Spleen (tissue), 11 donors: ENCODE measurements around the gene LUC7L. TPM values are rescaled to one million over a fixed set of nuclear protein-coding genes. Genes with fewer than 3 reads are reported as not detected.
"Not testable (repeated sequence)": the region's sequence is repeated elsewhere in the genome, so short reads cannot be mapped to it uniquely, and the experiment has no call there.

Experiments used
- DNase-seq: peaks from one replicate; pipeline ENCODE4 v3.0.0-alpha.2; 2020
- H3K27ac ChIP-seq, 8 donors: fragments of 200-600 bp; sonication (generic) in 7 of 8; 1 replicate in 4 of 8; 2 replicates in 4 of 8; pipeline versions ENCODE4 v1.5.0 to v1.8.0; 2016 to 2021; ENCODE audit warnings: inconsistent platforms in 4 of 8, mild to moderate bottlenecking in 4 of 8, moderate library complexity in 1 of 8
- H3K27me3 ChIP-seq, 7 donors: fragments of 200-600 bp; sonication (generic) in 6 of 7; replicated peaks in 1 of 7; 1 replicate in 4 of 7; 2 replicates in 3 of 7; pipeline versions ENCODE4 v1.5.0 to v1.8.0; 2016 to 2021; ENCODE audit warnings: inconsistent platforms in 3 of 7, mild to moderate bottlenecking in 1 of 7
- H3K36me3 ChIP-seq, 6 donors: fragments of 200-600 bp; sonication (generic) in 5 of 6; 1 replicate in 4 of 6; 2 replicates in 2 of 6; pipeline versions ENCODE4 v1.5.0 to v1.8.0; 2016 to 2021; ENCODE audit warnings: inconsistent platforms in 2 of 6
- H3K4me1 ChIP-seq, 6 donors: fragments of 200-600 bp; sonication (generic) in 5 of 6; 1 replicate in 3 of 6; 2 replicates in 3 of 6; pipeline versions ENCODE4 v1.5.0 to v1.8.0; 2016 to 2021; ENCODE audit warnings: inconsistent platforms in 3 of 6
- H3K4me3 ChIP-seq, 8 donors: fragments of 200-600 bp; sonication (generic) in 7 of 8; 1 replicate in 4 of 8; 2 replicates in 4 of 8; pipeline versions ENCODE4 v1.5.0 to v1.8.0; 2016 to 2021; ENCODE audit warnings: inconsistent platforms in 4 of 8, mild to moderate bottlenecking in 4 of 8, moderate library complexity in 2 of 8
- H3K9me3 ChIP-seq, 8 donors: fragments of 200-600 bp; sonication (generic) in 7 of 8; 1 replicate in 4 of 8; 2 replicates in 4 of 8; pipeline versions ENCODE4 v1.5.0 to v1.8.0; 2016 to 2021; ENCODE audit warnings: inconsistent platforms in 4 of 8
- POLR2A ChIP-seq, 3 donors: fragments of 450-650 bp; IDR thresholded peaks; one replicate each; pipeline ENCODE4 v1.5.1; 2017; ENCODE audit warnings: antibody characterized with exemption in 3 of 3, mild to moderate bottlenecking in 1 of 3
- POLR2AphosphoS5 ChIP-seq, 3 donors: sonication (generic); formaldehyde crosslinking; IDR thresholded peaks; one replicate each; pipeline ENCODE4 v1.5.1; 2017; ENCODE audit warnings: antibody characterized with exemption in 3 of 3
- WGBS, 5 donors: extraction: QIAGEN DNeasy Blood & Tissue Kit in 3 of 5; methylation state at CpG; one replicate each; pipeline versions ENCODE4 v1.1.5 to v1.1.7; 2013 to 2018; 5-methylcytosine and 5-hydroxymethylcytosine counted together
- intact Hi-C: fragments of 100-400 bp; cut with DNase I; formaldehyde crosslinking; loops from one replicate; pipeline ENCODE4 v1.15.0; 2023; ENCODE audit warnings: low total_unique reads
- polyA plus RNA-seq, 3 donors: library from polyadenylated mRNA; stranded (reverse); fragments of 200-250 nt; gene quantifications; one replicate each; pipeline ENCODE4 v1.2.1, GENCODE V29; 2013
- total RNA-seq, 7 donors: library from RNA; depleted of rRNA in 3 of 7; stranded (reverse); fragments of >200 nt in 3 of 7; fragmentation: NEBNext Ultra II Directional in 4 of 7; extraction: Animal tissue kit (Norgen Biotek cat#: 25700) in 4 of 7; gene quantifications; one replicate each; pipeline versions ENCODE4 v1.1.0 to v1.2.1, GENCODE V29; 2016 to 2021
- TF ChIP-seq, protein P1 (sequence below), 11 experiments: fragments of 200-600 bp in 7 of 11; fragments of 450-650 bp in 4 of 11; sonication (generic) in 4 of 11; IDR thresholded peaks in 8 of 11; conservative IDR thresholded peaks in 3 of 11; 1 replicate in 7 of 11; 2 replicates in 4 of 11; pipeline versions ENCODE4 v1.4.0 to v1.8.0; 2016 to 2021; ENCODE audit warnings: antibody characterized with exemption in 11 of 11, inconsistent platforms in 4 of 11, mild to moderate bottlenecking in 1 of 11
- donor health status: healthy with polysubstance abuse.
- donor health status: DM: no; HTN: no; CAD: no; lungs with moderate emphysema.
- donor health status: DM: no; HTN: no; CAD: no.
- donor health status: Bipolar disorder and iron deficiency.
- donor health status: healthy.
- donor health status: DM: no; HTN: no; CAD: no.
- donor health status: DM: yes; HTN: yes; CAD: no.

Gene LUC7L
- total and polyA plus RNA-seq, 10 donors = 76.7 to 318 (median 108) TPM

DNA sequence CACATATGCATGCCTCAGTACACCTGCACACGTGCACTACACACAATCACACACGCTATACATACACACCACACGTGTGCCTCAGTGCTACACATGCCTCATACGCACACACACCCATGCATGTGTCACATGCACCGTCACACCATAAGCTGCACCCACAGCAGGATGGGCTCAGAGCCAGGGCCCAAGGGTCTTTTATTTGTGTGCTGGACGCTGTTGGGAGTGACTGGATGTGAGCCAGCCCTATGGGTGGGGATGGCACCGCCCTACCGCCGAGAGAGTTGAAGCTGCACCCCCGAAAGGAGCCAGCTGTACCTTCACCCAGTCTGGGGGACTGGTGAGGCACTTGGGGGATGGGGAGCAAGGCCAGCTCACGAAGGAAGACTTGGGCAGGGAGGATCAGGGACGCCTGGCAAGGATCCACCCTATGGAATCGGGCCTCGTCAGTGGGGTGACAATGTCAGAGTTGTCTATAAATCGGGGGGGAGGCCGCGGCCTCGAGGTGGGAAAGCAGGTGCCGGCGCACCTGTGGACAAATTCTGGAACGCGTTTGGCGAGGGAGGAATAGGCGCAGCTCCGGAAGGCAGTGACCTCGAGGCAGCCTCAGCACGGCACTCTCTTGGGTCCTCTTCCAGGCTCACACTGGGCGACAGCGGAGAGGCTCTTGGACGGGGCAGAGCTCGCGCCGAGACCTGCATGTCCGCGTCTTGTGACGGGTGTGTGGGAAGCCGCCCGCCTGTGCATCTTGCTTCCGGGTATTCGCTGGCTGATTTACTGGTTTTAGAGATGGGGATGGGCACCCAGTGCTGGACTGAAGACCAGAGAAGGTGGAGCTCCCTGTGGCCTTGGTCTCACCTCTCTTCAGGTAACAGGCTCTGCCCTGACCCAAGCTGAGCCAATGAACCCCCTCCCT, 39.1 kb upstream of the LUC7L start:
- peaks cover 0 to 7% (median 0%) of the 10 kb centered on the region in 6 donors for H3K4me1 ChIP-seq
- H3K9me3 ChIP-seq = no peaks in the 10 kb centered on the region
- no peak overlapping the region for H3K27ac ChIP-seq
- H3K4me3 ChIP-seq = no peak overlapping the region
- H3K36me3 ChIP-seq = peaks cover 0 to 24% (median 17%) of the 10 kb centered on the region in 6 donors
- no peak for DNase-seq
- 78 to 83% (median 80%) methylated on average over 35 to 40 of the region's 40 CpGs for WGBS, 5 donors
- TF ChIP-seq POLR2A (IDR thresholded peaks at IDR 0.05) (no peak), POLR2AphosphoS5 (IDR thresholded peaks at IDR 0.05) (peak in 1 of 3 donors; percentile 9)
- TF ChIP-seq, protein P1, sequence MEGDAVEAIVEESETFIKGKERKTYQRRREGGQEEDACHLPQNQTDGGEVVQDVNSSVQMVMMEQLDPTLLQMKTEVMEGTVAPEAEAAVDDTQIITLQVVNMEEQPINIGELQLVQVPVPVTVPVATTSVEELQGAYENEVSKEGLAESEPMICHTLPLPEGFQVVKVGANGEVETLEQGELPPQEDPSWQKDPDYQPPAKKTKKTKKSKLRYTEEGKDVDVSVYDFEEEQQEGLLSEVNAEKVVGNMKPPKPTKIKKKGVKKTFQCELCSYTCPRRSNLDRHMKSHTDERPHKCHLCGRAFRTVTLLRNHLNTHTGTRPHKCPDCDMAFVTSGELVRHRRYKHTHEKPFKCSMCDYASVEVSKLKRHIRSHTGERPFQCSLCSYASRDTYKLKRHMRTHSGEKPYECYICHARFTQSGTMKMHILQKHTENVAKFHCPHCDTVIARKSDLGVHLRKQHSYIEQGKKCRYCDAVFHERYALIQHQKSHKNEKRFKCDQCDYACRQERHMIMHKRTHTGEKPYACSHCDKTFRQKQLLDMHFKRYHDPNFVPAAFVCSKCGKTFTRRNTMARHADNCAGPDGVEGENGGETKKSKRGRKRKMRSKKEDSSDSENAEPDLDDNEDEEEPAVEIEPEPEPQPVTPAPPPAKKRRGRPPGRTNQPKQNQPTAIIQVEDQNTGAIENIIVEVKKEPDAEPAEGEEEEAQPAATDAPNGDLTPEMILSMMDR (IDR thresholded peaks at IDR 0.05 in 8 of 11, conservative IDR thresholded peaks at IDR 0.05 in 3 of 11) = no peak
- H3K27me3 ChIP-seq = peaks cover 0 to 31% (median 3%) of the 10 kb centered on the region in 7 donors
- intact Hi-C loops = no loop called here

DNA sequence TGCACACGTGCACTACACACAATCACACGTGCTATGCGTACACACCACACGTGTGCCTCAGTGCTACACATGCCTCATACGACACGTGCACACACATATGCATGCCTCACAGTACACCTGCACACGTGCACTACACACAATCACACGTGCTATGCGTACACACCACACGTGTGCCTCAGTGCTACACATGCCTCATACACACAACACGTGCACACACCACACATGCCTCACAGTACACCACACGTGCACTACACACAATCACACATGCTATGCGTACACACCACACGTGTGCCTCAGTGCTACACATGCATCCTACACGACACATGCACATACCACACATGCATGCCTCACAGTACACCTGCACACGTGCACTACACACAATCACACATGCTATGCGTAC, 38.3 kb upstream of the LUC7L start:
- 87 to 92% (median 90%) methylated on average over 17 of the region's 17 CpGs for WGBS, 5 donors
- intact Hi-C loops, H3K4me1 ChIP-seq, H3K9me3 ChIP-seq, H3K4me3 ChIP-seq, DNase-seq, H3K27ac ChIP-seq: not testable (repeated sequence)
- H3K27me3 ChIP-seq = peaks cover 0 to 22% (median 0%) of the 10 kb centered on the region in 7 donors
- H3K36me3 ChIP-seq = peaks cover 0 to 32% (median 25%) of the 10 kb centered on the region in 6 donors

DNA sequence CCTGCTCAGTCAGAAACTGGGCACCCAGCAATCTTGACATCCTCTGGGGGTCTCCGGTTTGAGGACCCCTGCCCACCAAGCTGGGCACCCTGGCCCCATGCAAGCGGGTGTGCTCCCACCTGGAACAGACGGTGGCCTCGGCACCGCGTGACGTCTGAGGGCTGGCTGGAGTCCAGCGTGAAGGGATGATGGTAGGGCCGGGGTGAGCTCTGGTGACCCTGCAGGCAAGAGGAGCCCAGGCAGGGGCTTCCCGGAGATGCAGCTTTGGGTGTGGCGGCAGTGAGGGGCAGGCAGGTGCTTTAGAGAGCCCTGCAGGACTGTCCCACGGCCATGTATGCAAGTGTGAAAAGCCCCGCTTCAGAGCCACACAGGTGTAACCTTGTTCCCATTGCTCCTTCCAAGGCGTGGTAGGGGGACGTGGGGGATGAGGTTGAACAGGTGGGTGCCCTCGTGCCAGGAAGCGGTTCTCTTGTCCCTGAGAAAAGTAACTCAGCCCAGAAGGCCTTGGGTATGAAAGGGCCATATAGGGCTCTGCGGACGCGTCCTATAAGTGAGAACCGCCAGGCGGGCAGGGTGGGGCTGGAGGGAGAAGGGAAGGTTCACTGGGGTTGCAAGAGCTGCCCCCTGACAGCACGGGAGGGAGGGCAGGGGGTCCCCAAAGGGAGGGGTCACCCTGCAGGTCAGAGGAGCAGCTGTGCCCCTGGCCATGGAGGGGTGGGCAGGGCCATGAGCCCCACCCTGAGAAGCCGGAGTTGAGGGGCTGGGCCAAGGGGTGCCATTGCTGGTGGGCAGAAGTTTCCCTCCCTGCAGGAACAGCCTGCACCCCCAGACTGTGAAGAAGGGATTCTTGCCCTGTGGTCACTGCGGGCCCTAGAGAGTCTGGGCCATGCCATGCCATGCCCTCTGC, 37.3 kb upstream of the LUC7L start:
- WGBS, 5 donors = 73 to 80% (median 77%) methylated on average over 14 to 25 of the region's 25 CpGs
- H3K27me3 ChIP-seq = peaks cover 0 to 13% (median 0%) of the 10 kb centered on the region in 7 donors
- H3K27ac ChIP-seq = no peak overlapping the region
- H3K4me3 ChIP-seq = no peak overlapping the region
- DNase-seq = peak; percentile 56
- H3K4me1 ChIP-seq = peaks cover 0 to 7% (median 0%) of the 10 kb centered on the region in 6 donors
- intact Hi-C loops = no loop called here
- H3K9me3 ChIP-seq = no peaks in the 10 kb centered on the region
- peaks cover 0 to 43% (median 35%) of the 10 kb centered on the region in 6 donors for H3K36me3 ChIP-seq
- TF ChIP-seq, protein P1 (IDR thresholded peaks at IDR 0.05 in 8 of 11, conservative IDR thresholded peaks at IDR 0.05 in 3 of 11) = no peak
- TF ChIP-seq POLR2AphosphoS5 (IDR thresholded peaks at IDR 0.05) (peak in 1 of 3 donors; percentile 34), POLR2A (IDR thresholded peaks at IDR 0.05) (no peak)

DNA sequence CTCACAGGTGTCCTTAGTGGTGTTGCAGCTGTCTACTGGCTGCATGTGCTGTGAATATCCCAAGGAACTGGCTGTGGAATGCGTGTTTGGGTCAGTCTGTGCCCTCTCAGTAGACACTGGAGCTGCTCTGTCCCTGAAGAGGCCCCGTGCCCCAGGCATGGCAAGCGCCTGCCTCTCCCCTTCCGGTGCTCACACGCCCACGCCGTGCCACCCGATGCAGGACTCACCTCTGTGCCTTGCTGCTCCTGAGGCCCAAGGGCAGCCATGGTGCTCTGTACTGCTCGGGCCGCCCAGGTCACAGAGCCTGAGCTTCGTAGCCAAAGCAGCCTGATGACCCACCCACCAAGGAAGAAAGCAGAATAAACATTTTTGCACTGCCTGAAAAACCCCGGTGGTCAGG, 36.5 kb upstream of the LUC7L start:
- Histone ChIP-seq H3K36me3 (peaks cover 0 to 51% (median 43%) of the 10 kb centered on the region in 6 donors), H3K4me1 (peaks cover 0 to 7% (median 0%) of the 10 kb centered on the region in 6 donors), H3K4me3 (no peak overlapping the region), H3K9me3 (no peaks in the 10 kb centered on the region), H3K27ac (no peak overlapping the region), H3K27me3 (peaks cover 0 to 6% (median 0%) of the 10 kb centered on the region in 7 donors)
- no peak for DNase-seq
- 74 to 86% (median 78%) methylated on average over 4 to 12 of the region's 12 CpGs for whole genome bisulfite sequencing, 5 donors
- intact Hi-C loops = no loop called here
- TF ChIP-seq POLR2A (IDR thresholded peaks at IDR 0.05) (no peak), POLR2AphosphoS5 (IDR thresholded peaks at IDR 0.05) (no peak)
- TF ChIP-seq, protein P1 (IDR thresholded peaks at IDR 0.05 in 8 of 11, conservative IDR thresholded peaks at IDR 0.05 in 3 of 11) = no peak
